Activated CD4-positive, alpha-beta memory T cell treated with anti-CD3 and anti-CD28 coated beads, Interleukin-2, amount 10 ng/mL, durations not matched to agents 7 days and 5 days (primary cell): Measurements from ENCODE around the gene MATN1. TPM values are rescaled to one million over a fixed set of nuclear protein-coding genes. Genes with fewer than 3 reads are reported as not detected.

Source experiments
- CTCF ChIA-PET: fragments of 350-600 bp; sonication (Branson Sonifier 250); formaldehyde crosslinking; loops from one replicate; lab custom pipeline; 2021; ENCODE audit warnings: antibody characterized with exemption, inconsistent platforms; lab: Charles Lee
- POLR2A ChIA-PET: fragments of 350-600 bp; sonication (Branson Sonifier 250); formaldehyde crosslinking; loops from one replicate; lab custom pipeline; 2021; ENCODE audit warnings: antibody characterized with exemption; lab: Charles Lee
- DNase-seq: peaks from one replicate; pipeline ENCODE4 v3.0.0-alpha.2; 2020
- H3K27ac Mint-ChIP-seq: one replicate; pipeline ENCODE4 v1.8.0; 2021; ENCODE audit warnings: mild to moderate bottlenecking, mixed read lengths
- H3K27me3 Mint-ChIP-seq: one replicate; pipeline ENCODE4 v1.8.0; 2021; ENCODE audit warnings: mixed read lengths
- H3K36me3 Mint-ChIP-seq: one replicate; pipeline ENCODE4 v1.8.0; 2021; ENCODE audit warnings: low read depth, mixed read lengths
- H3K4me1 Mint-ChIP-seq: one replicate; pipeline ENCODE4 v1.8.0; 2021; ENCODE audit warnings: mixed read lengths
- H3K4me3 Mint-ChIP-seq: one replicate; pipeline ENCODE4 v1.8.0; 2021; ENCODE audit warnings: mild to moderate bottlenecking, mixed read lengths
- H3K9me3 Mint-ChIP-seq: one replicate; pipeline ENCODE4 v1.8.0; 2021; ENCODE audit warnings: mixed read lengths
- total RNA-seq, 2 experiments: library from RNA; stranded (reverse); gene quantifications; one replicate each; pipeline ENCODE4 v1.2.3, GENCODE V29; 2021

MATN1 gene
- total RNA-seq, 2 experiments from 2014 or later, result not detected

GRCh38 chr1:30727824-30728223 lies 4.4 kb upstream of the MATN1 start:
- no peak for DNase-seq
- H3K4me3 Mint-ChIP-seq, result no peak overlapping the region
- ChIA-PET POLR2A (interaction anchor here (1.0 to 2.9 kb wide), 7 partner anchors 9 to 52 kb away, joined by 3 to 18 read pairs (median 8); partner anchors contain the start of gene LAPTM5), CTCF (interaction anchor here (1.3 to 6.5 kb wide), 4 partner anchors 8 to 55 kb away, joined by 5 to 58 read pairs (median 30); no protein-coding TSS in a partner anchor)
- no peaks in the 10 kb centered on the region for H3K9me3 Mint-ChIP-seq
- H3K36me3 Mint-ChIP-seq, result peaks cover 7% of the 10 kb centered on the region
- no peak overlapping the region for H3K27ac Mint-ChIP-seq
- H3K4me1 Mint-ChIP-seq, result peaks cover 3% of the 10 kb centered on the region
- no peaks in the 10 kb centered on the region for H3K27me3 Mint-ChIP-seq

- no peak for DNase-seq
- ChIA-PET POLR2A (interaction anchor here (0.6 to 2.9 kb wide), 8 partner anchors 8 to 98 kb away, joined by 3 to 18 read pairs (median 6); partner anchors contain the start of gene LAPTM5), CTCF (interaction anchor here (0.6 to 6.5 kb wide), 7 partner anchors 7 to 56 kb away, joined by 3 to 58 read pairs (median 5); no protein-coding TSS in a partner anchor)
- no peaks in the 10 kb centered on the region for H3K27me3 Mint-ChIP-seq
- H3K4me1 Mint-ChIP-seq, result no peaks in the 10 kb centered on the region
- no peaks in the 10 kb centered on the region for H3K36me3 Mint-ChIP-seq
- no peak overlapping the region for H3K4me3 Mint-ChIP-seq
- H3K27ac Mint-ChIP-seq, result no peak overlapping the region
- H3K9me3 Mint-ChIP-seq, result no peaks in the 10 kb centered on the region
These were observed 3.6 kb upstream of the MATN1 start for GRCh38 chr1:30726773-30727684.

GRCh38 chr1:30726236-30726635 lies 2.9 kb upstream of the MATN1 start:
- Mint-ChIP-seq H3K4me3 (no peak overlapping the region), H3K4me1 (no peaks in the 10 kb centered on the region), H3K27me3 (no peaks in the 10 kb centered on the region), H3K9me3 (no peaks in the 10 kb centered on the region), H3K36me3 (no peaks in the 10 kb centered on the region), H3K27ac (no peak overlapping the region)
- ChIA-PET CTCF (interaction anchor here (1.1 to 6.5 kb wide), 3 partner anchors 18 to 56 kb away, joined by 3 to 58 read pairs (median 29); no protein-coding TSS in a partner anchor), POLR2A (interaction anchor here (1.0 to 2.9 kb wide), 3 partner anchors 17 to 53 kb away, joined by 3 to 18 read pairs (median 3); no protein-coding TSS in a partner anchor)
- no peak for DNase-seq

- Mint-ChIP-seq H3K27me3 (no peaks in the 10 kb centered on the region), H3K4me3 (no peak overlapping the region), H3K4me1 (no peaks in the 10 kb centered on the region), H3K27ac (no peak overlapping the region), H3K36me3 (no peaks in the 10 kb centered on the region), H3K9me3 (no peaks in the 10 kb centered on the region)
- ChIA-PET POLR2A (interaction anchor here (1.0 to 1.5 kb wide), 3 partner anchors 24 to 54 kb away, joined by 3 to 6 read pairs (median 3); no protein-coding TSS in a partner anchor), CTCF (interaction anchor here (1.0 to 6.5 kb wide), 3 partner anchors 31 to 57 kb away, joined by 3 to 58 read pairs (median 29); no protein-coding TSS in a partner anchor)
- no peak for DNase-seq
These were observed 2.2 kb upstream of the MATN1 start for GRCh38 chr1:30725450-30726095.

- ChIA-PET CTCF (interaction anchor here (0.8 to 6.5 kb wide), 8 partner anchors 8 to 58 kb away, joined by 3 to 58 read pairs (median 10); no protein-coding TSS in a partner anchor), POLR2A (interaction anchor here (1.1 to 1.5 kb wide), 2 partner anchors 24 to 32 kb away, joined by 3 to 6 read pairs; no protein-coding TSS in a partner anchor)
- H3K27ac Mint-ChIP-seq, result no peak overlapping the region
- no peak for DNase-seq
- H3K36me3 Mint-ChIP-seq, result no peaks in the 10 kb centered on the region
- H3K4me1 Mint-ChIP-seq, result peaks cover 2% of the 10 kb centered on the region
- no peaks in the 10 kb centered on the region for H3K27me3 Mint-ChIP-seq
- no peaks in the 10 kb centered on the region for H3K9me3 Mint-ChIP-seq
- no peak overlapping the region for H3K4me3 Mint-ChIP-seq
These were observed 1.5 kb upstream of the MATN1 start for GRCh38 chr1:30724655-30725421.

GRCh38 chr1:30724175-30724574 lies 790 bp upstream of the MATN1 start:
- Mint-ChIP-seq H3K4me3 (no peak overlapping the region), H3K27ac (no peak overlapping the region), H3K27me3 (no peaks in the 10 kb centered on the region), H3K4me1 (peaks cover 8% of the 10 kb centered on the region), H3K36me3 (no peaks in the 10 kb centered on the region), H3K9me3 (no peaks in the 10 kb centered on the region)
- ChIA-PET CTCF (interaction anchor here (0.8 to 6.5 kb wide), 7 partner anchors 9 to 58 kb away, joined by 3 to 58 read pairs (median 6); no protein-coding TSS in a partner anchor), POLR2A (interaction anchor here (1.5 kb wide), 1 partner anchor 25 kb away, joined by 6 read pairs; no protein-coding TSS in a partner anchor)
- no peak for DNase-seq

- ChIA-PET CTCF (interaction anchor here (3.6 to 8.3 kb wide), 2 partner anchors 38 to 58 kb away, joined by 67 to 494 read pairs; partner anchors contain the start of gene LAPTM5), POLR2A (interaction anchor here (1.1 to 1.5 kb wide), 3 partner anchors 28 to 36 kb away, joined by 3 to 6 read pairs (median 4); partner anchors contain the start of gene LAPTM5)
- Mint-ChIP-seq H3K4me3 (no peak overlapping the region), H3K36me3 (no peaks in the 10 kb centered on the region), H3K9me3 (no peaks in the 10 kb centered on the region), H3K4me1 (peaks cover 16% of the 10 kb centered on the region), H3K27ac (no peak overlapping the region), H3K27me3 (no peaks in the 10 kb centered on the region)
- DNase-seq, result no peak
These were observed 1.4 kb downstream of the MATN1 start for GRCh38 chr1:30721812-30722537.

GRCh38 chr1:30721341-30721793 lies 2.0 kb downstream of the MATN1 start:
- CTCF ChIA-PET, result interaction anchor here (1.6 to 8.3 kb wide), 5 partner anchors 8 to 59 kb away, joined by 5 to 494 read pairs (median 56); partner anchors contain the start of gene LAPTM5
- H3K36me3 Mint-ChIP-seq, result no peaks in the 10 kb centered on the region
- H3K4me1 Mint-ChIP-seq, result peaks cover 18% of the 10 kb centered on the region
- H3K4me3 Mint-ChIP-seq, result no peak overlapping the region
- H3K27me3 Mint-ChIP-seq, result no peaks in the 10 kb centered on the region
- POLR2A ChIA-PET, result interaction anchor here (0.6 to 1.5 kb wide), 4 partner anchors 23 to 37 kb away, joined by 3 to 6 read pairs (median 4); partner anchors contain the start of gene LAPTM5
- H3K27ac Mint-ChIP-seq, result no peak overlapping the region
- DNase-seq, result no peak
- peaks cover 4% of the 10 kb centered on the region for H3K9me3 Mint-ChIP-seq

GRCh38 chr1:30720271-30721223 lies 2.8 kb downstream of the MATN1 start:
- H3K4me3 Mint-ChIP-seq, result peak overlapping the region; percentile 94
- no peak for DNase-seq
- no peaks in the 10 kb centered on the region for H3K36me3 Mint-ChIP-seq
- peaks cover 8% of the 10 kb centered on the region for H3K9me3 Mint-ChIP-seq
- POLR2A ChIA-PET, result interaction anchor here (0.6 to 2.8 kb wide), 10 partner anchors 10 to 63 kb away, joined by 3 to 36 read pairs (median 10); partner anchors contain the start of gene LAPTM5
- peaks cover 18% of the 10 kb centered on the region for H3K4me1 Mint-ChIP-seq
- no peaks in the 10 kb centered on the region for H3K27me3 Mint-ChIP-seq
- no peak overlapping the region for H3K27ac Mint-ChIP-seq
- CTCF ChIA-PET, result interaction anchor here (1.4 to 8.3 kb wide), 9 partner anchors 8 to 190 kb away, joined by 5 to 494 read pairs (median 21); partner anchors contain the start of gene LAPTM5
